GM12878 (cell line): Measurements from ENCODE around the gene STRIP2.

Experiments used
- ASH2L ChIP-seq: fragments of 300-600, 200-600 bp; sonication (generic); IDR thresholded peaks from 2 replicates; pipeline ENCODE4 v1.6.1; 2017; ENCODE audit warnings: low read depth, mild to moderate bottlenecking, borderline replicate concordance
- YY1 ChIP-seq: IDR thresholded peaks from 2 replicates; pipeline ENCODE4 v1.6.1; 2011; ENCODE audit warnings: low read depth, mild to moderate bottlenecking, low read length
- TF ChIP-seq, protein P1 (sequence below): IDR thresholded peaks from 2 replicates; pipeline ENCODE4 v1.6.1; 2012; ENCODE audit warnings: low read depth, low read length, improper control_type of control experiment
- TF ChIP-seq, protein P2 (sequence below): IDR thresholded peaks from 2 replicates; pipeline ENCODE4 v1.6.1; 2011; ENCODE audit warnings: low read depth, mild to moderate bottlenecking, low read length, moderate library complexity, borderline replicate concordance; ENCODE audit errors: extremely low read depth
- TF ChIP-seq, protein P3 (sequence below), 3 experiments: IDR thresholded peaks in 2 of 3; conservative IDR thresholded peaks in 1 of 3; 2 replicates each; pipeline ENCODE4 v1.5.1; 2011; ENCODE audit warnings: low read depth in 3 of 3, low read length in 3 of 3, mild to moderate bottlenecking in 3 of 3, control low read depth in 2 of 3, moderate library complexity in 2 of 3, inconsistent platforms in 1 of 3, mixed read lengths in 1 of 3; ENCODE audit not compliant: control insufficient read depth in 2 of 3, insufficient read depth in 1 of 3; ENCODE audit errors: extremely low read depth in 1 of 3

DNA sequence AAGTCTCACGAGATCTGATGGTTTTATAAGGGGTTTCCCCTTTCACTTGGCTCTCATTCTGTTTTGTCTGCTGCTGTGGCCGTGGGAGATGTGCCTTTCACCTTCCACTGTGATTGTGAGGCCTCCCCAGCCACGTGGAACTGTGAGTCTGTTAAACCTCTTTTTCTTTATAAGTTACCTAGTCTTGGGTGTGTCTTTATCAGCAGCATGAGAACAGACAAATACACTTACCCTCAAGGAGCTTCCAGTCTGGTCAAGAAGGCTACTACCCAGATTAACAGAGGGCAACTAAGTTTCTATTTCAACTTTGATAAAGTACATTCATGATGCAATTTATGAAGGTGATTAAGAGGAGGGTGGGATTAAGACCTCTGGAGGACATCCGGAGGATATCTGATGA lies 81.1 kb downstream of the STRIP2 start:
- TF ChIP-seq, protein P1, sequence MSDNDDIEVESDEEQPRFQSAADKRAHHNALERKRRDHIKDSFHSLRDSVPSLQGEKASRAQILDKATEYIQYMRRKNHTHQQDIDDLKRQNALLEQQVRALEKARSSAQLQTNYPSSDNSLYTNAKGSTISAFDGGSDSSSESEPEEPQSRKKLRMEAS: no peak
- TF ChIP-seq YY1 (no peak), ASH2L (no peak)
- TF ChIP-seq, protein P2, sequence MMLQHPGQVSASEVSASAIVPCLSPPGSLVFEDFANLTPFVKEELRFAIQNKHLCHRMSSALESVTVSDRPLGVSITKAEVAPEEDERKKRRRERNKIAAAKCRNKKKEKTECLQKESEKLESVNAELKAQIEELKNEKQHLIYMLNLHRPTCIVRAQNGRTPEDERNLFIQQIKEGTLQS: no peak
- TF ChIP-seq, protein P3, sequence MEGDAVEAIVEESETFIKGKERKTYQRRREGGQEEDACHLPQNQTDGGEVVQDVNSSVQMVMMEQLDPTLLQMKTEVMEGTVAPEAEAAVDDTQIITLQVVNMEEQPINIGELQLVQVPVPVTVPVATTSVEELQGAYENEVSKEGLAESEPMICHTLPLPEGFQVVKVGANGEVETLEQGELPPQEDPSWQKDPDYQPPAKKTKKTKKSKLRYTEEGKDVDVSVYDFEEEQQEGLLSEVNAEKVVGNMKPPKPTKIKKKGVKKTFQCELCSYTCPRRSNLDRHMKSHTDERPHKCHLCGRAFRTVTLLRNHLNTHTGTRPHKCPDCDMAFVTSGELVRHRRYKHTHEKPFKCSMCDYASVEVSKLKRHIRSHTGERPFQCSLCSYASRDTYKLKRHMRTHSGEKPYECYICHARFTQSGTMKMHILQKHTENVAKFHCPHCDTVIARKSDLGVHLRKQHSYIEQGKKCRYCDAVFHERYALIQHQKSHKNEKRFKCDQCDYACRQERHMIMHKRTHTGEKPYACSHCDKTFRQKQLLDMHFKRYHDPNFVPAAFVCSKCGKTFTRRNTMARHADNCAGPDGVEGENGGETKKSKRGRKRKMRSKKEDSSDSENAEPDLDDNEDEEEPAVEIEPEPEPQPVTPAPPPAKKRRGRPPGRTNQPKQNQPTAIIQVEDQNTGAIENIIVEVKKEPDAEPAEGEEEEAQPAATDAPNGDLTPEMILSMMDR (IDR thresholded peaks at IDR 0.05 in 2 of 3, conservative IDR thresholded peaks at IDR 0.05 in 1 of 3; ENCODE audit: control insufficient read depth in 2 of 3, extremely low read depth in 1 of 3, insufficient read depth in 1 of 3, low read depth in 3 of 3, low read length in 3 of 3): no peak
